Breast epithelium (tissue), 4 donors: ENCODE measurements around the gene CEACAM20. TPM values are rescaled to one million over a fixed set of nuclear protein-coding genes. Genes with fewer than 3 reads are reported as not detected.

Experiments used
- DNase-seq, 2 donors: peaks; one replicate each; pipeline ENCODE4 v3.0.0-alpha.2; 2019; ENCODE audit warnings: low spot score in 2 of 2
- H3K27ac ChIP-seq, 2 donors: fragments of 200-600 bp; sonication (generic) in 1 of 2; one replicate each; pipeline ENCODE4 v1.5.1; 2016 to 2019; ENCODE audit warnings: mild to moderate bottlenecking in 1 of 2
- H3K27me3 ChIP-seq, 2 donors: fragments of 200-600 bp; sonication (generic) in 1 of 2; one replicate each; pipeline versions ENCODE4 v1.5.1 to v1.6.0; 2017 to 2019; ENCODE audit warnings: control low read depth in 1 of 2, mild to moderate bottlenecking in 1 of 2
- H3K36me3 ChIP-seq: fragments of 200-600 bp; one replicate; pipeline ENCODE4 v1.5.1; 2019
- H3K4me1 ChIP-seq, 2 donors: fragments of 200-600 bp; sonication (generic); one replicate each; pipeline ENCODE4 v1.5.1; 2016 to 2019; ENCODE audit warnings: control low read depth in 1 of 2
- H3K4me3 ChIP-seq, 3 donors: fragments of 200-600 bp; sonication (generic); 1 replicate in 2 of 3; 2 replicates in 1 of 3; pipeline ENCODE4 v1.5.1; 2016 to 2019; ENCODE audit warnings: mild to moderate bottlenecking in 3 of 3, moderate library complexity in 2 of 3
- H3K9me3 ChIP-seq, 2 donors: fragments of 200-600 bp; sonication (generic) in 1 of 2; one replicate each; pipeline ENCODE4 v1.5.1; 2016 to 2019; ENCODE audit warnings: control low read depth in 1 of 2
- POLR2A ChIP-seq: fragments of 450-650 bp; IDR thresholded peaks from one replicate; pipeline ENCODE4 v1.6.1; 2016; ENCODE audit warnings: antibody characterized with exemption, mild to moderate bottlenecking, moderate library complexity
- POLR2AphosphoS5 ChIP-seq, 3 donors: sonication (generic); formaldehyde crosslinking; IDR thresholded peaks; one replicate each; pipeline ENCODE4 v1.6.1; 2017; ENCODE audit warnings: antibody characterized with exemption in 3 of 3
- intact Hi-C: fragments of 100-400 bp; cut with DNase I; formaldehyde crosslinking; loops from one replicate; pipeline ENCODE4 v1.15.1; 2023; ENCODE audit warnings: low total_unique reads
- total RNA-seq, 3 donors: library from RNA; depleted of rRNA; stranded (reverse); fragments of >200 nt; gene quantifications; one replicate each; pipeline ENCODE4 v1.1.0, GENCODE V29; 2016
- TF ChIP-seq, protein P1 (sequence below), 3 donors: fragments of 450-650 bp; IDR thresholded peaks; one replicate each; pipeline ENCODE4 v1.5.1; 2016 to 2017; ENCODE audit warnings: antibody characterized with exemption in 3 of 3, mild to moderate bottlenecking in 3 of 3, moderate library complexity in 3 of 3

Gene CEACAM20
- total RNA-seq, 3 donors from 2014 or later: 0.33 TPM; not detected in 2

DNA sequence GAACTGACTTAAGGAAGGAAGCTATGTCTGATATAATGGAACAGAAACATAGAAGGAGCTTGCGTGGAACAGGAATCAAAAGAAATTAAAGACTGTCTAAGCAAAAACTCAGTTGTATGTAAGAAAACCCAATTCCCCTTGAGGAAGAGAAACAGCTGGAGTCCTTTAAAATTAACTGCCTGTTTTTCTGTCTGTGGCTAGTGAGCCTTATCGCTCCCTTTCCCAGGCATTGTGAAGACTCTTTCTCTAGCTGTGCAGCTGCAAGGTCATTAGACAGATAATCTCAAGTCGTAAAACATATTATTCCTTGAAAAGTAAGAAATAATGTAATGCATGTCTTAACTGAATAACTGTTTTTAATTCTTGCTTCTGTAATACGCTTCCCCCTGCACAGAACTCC is 44.2 kb upstream of the CEACAM20 start:
- Histone ChIP-seq H3K9me3 (no peaks in the 10 kb centered on the region), H3K4me3 (no peak overlapping the region), H3K27ac (no peak overlapping the region), H3K36me3 (no peaks in the 10 kb centered on the region), H3K27me3 (peaks cover 0 to 7% of the 10 kb centered on the region in 2 donors), H3K4me1 (no peaks in the 10 kb centered on the region)
- TF ChIP-seq, protein P1, sequence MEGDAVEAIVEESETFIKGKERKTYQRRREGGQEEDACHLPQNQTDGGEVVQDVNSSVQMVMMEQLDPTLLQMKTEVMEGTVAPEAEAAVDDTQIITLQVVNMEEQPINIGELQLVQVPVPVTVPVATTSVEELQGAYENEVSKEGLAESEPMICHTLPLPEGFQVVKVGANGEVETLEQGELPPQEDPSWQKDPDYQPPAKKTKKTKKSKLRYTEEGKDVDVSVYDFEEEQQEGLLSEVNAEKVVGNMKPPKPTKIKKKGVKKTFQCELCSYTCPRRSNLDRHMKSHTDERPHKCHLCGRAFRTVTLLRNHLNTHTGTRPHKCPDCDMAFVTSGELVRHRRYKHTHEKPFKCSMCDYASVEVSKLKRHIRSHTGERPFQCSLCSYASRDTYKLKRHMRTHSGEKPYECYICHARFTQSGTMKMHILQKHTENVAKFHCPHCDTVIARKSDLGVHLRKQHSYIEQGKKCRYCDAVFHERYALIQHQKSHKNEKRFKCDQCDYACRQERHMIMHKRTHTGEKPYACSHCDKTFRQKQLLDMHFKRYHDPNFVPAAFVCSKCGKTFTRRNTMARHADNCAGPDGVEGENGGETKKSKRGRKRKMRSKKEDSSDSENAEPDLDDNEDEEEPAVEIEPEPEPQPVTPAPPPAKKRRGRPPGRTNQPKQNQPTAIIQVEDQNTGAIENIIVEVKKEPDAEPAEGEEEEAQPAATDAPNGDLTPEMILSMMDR (IDR thresholded peaks at IDR 0.05): no peak
- intact Hi-C loops: no loop called here
- no peak for DNase-seq

DNA sequence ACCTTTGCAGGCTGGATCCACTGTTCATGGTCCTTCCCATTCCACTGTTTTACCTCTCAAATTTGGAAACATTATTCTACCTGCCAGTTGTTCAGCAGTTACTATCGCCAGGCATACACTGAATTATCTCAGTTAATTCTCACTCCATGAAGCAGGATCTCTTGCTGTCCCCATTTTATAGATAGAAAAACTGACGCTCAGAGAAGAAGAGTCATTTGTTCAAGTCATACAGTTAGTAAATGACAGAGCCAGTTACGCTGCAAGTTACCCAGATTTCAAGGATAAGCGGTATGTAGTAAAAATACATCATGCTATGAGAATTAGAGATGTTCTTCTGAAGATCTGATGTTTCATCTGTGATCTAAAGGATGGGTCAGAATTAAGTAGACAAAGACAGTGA is 43.7 kb upstream of the CEACAM20 start:
- no peaks in the 10 kb centered on the region for H3K36me3 ChIP-seq
- TF ChIP-seq, protein P1 (IDR thresholded peaks at IDR 0.05): no peak
- TF ChIP-seq POLR2A (no peak), POLR2AphosphoS5 (IDR thresholded peaks at IDR 0.05) (no peak)
- intact Hi-C loops: no loop called here
- no peak for DNase-seq
- no peaks in the 10 kb centered on the region for H3K4me1 ChIP-seq
- H3K27me3 ChIP-seq: peaks cover 0 to 7% of the 10 kb centered on the region in 2 donors
- no peak overlapping the region for H3K4me3 ChIP-seq
- no peak overlapping the region for H3K27ac ChIP-seq
- H3K9me3 ChIP-seq: no peaks in the 10 kb centered on the region

DNA sequence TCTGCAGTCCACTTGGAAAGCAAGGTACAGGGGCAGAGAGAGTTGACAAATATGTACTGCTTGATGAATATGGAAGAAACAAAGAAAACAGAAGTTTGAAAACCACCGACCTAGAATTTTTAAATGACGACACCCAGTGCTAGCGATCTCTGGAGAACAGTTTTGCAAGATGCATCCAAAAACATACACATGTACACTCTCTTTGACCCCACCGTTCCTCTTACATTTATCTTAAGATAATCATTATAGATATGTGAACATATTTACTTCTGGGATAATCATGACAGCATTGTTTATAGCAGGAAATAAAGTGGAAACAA is 43.1 kb upstream of the CEACAM20 start:
- Histone ChIP-seq H3K9me3 (no peaks in the 10 kb centered on the region), H3K36me3 (no peaks in the 10 kb centered on the region), H3K4me3 (no peak overlapping the region), H3K27ac (no peak overlapping the region), H3K27me3 (peaks cover 0 to 11% of the 10 kb centered on the region in 2 donors), H3K4me1 (no peaks in the 10 kb centered on the region)
- TF ChIP-seq, protein P1 (IDR thresholded peaks at IDR 0.05): no peak
- intact Hi-C loops: no loop called here
- no peak for DNase-seq

DNA sequence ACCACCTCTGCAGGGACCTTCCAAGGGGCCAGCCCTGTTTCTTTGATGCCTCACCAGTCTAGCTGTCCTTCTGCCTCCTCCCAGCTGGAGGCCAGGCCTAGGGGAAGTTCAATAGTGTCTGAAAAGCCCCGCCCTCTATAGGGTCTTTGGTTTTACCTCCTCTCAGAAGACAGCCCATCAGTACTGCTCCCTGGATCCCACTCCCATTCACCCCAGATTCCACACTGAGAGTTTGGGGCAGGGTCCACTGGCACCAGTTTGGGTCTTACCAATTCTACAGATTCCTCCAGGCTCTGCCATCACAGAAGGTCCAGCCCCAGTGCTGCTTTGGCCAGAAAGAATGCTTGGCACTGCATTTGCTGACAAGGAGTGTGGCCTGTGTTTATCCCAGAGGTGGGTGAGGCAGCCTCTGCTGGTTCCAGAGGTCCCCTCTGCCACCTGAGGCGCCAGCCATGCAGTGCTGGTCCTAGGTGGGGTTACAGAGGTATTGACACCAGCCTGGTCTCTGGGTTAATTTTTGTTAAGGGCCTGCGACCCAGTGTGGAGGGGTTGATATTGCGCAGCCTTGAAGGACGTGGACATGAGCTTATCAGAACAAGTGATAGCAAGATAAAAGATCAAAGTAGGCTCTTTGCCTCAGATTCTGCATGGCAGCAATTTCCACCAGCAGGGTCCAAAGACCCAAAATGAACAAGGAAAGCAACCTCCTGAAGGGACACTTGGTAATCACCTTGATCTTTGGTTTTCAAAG is 42.5 kb upstream of the CEACAM20 start:
- no peaks in the 10 kb centered on the region for H3K9me3 ChIP-seq
- H3K27me3 ChIP-seq: peaks cover 0 to 17% of the 10 kb centered on the region in 2 donors
- no peaks in the 10 kb centered on the region for H3K36me3 ChIP-seq
- no peaks in the 10 kb centered on the region for H3K4me1 ChIP-seq
- H3K4me3 ChIP-seq: no peak overlapping the region
- intact Hi-C loops: no loop called here
- DNase-seq: no peak
- no peak overlapping the region for H3K27ac ChIP-seq
- TF ChIP-seq POLR2A (no peak), POLR2AphosphoS5 (IDR thresholded peaks at IDR 0.05) (no peak)
- TF ChIP-seq, protein P1 (IDR thresholded peaks at IDR 0.05): no peak

DNA sequence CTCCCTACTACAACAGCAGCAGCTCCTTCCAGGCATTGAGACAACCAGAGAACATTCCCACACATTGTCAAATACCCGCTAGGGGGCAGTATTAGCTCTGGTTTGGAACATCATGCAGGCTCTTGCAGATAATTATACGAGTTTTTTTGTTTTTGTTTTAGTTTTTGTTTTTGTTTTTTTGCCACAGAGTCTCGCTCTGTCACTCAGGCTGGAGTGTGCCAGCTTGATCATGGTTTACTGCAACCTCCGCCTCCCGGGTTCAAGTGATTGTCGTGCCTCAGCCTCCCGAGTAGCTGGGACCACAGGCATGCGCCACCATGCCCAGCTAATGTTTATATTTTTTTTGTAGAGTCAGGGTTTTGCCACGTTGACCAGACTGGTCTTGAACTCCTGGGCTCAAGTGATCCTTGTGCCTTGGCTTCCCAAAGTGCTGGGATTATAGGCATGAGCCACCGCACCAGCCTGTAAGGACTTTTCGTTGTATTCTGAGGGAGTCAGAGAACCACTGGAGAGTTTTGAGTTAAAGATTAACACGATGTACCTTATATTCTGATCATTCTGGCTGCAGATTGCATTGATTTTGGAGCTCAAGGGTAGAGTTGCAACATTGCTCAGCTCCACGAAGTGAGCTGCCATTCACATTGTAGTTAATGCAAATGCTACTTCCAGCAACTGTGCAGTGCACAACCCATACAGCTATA is 41.7 kb upstream of the CEACAM20 start:
- Histone ChIP-seq H3K27ac (no peak overlapping the region), H3K4me3 (no peak overlapping the region), H3K4me1 (no peaks in the 10 kb centered on the region), H3K27me3 (peaks cover 0 to 22% of the 10 kb centered on the region in 2 donors), H3K9me3 (no peaks in the 10 kb centered on the region), H3K36me3 (no peaks in the 10 kb centered on the region)
- intact Hi-C loops: no loop called here
- no peak for TF ChIP-seq POLR2AphosphoS5 (IDR thresholded peaks at IDR 0.05)
- TF ChIP-seq, protein P1 (IDR thresholded peaks at IDR 0.05): peak; percentile 52 to 56 (median 56)
- DNase-seq: peak in 1 of 2 donors; percentile 50
